Activated B cell treated with CpG ODN at 0.5 μM for 24 hours (primary cell): ENCODE results near the gene SMTNL2. TPM values are rescaled to one million over a fixed set of nuclear protein-coding genes. Genes with fewer than 3 reads are reported as not detected.
"Not testable (repeated sequence)": the region's sequence is repeated elsewhere in the genome, so short reads cannot be mapped to it uniquely, and the experiment has no call there.

Experiments
- ATAC-seq: fragments of 200-7000 bp; cut with Tn5 transposase; one replicate; pipeline ENCODE4 v1.10.0; 2021; ENCODE audit warnings: low read depth, mild to moderate bottlenecking, moderate library complexity
- CTCF ChIA-PET: fragments of 350-600 bp; sonication (Branson Sonifier 250); formaldehyde crosslinking; loops from one replicate; lab custom pipeline; 2021; ENCODE audit warnings: antibody characterized with exemption; lab: Charles Lee
- POLR2A ChIA-PET: fragments of 350-600 bp; sonication (Branson Sonifier 250); formaldehyde crosslinking; loops from one replicate; lab custom pipeline; 2021; ENCODE audit warnings: antibody characterized with exemption; lab: Charles Lee
- DNase-seq: peaks from one replicate; pipeline ENCODE4 v3.0.0; 2022
- H3K27ac Mint-ChIP-seq: one replicate; pipeline ENCODE4 v1.8.0; 2020; ENCODE audit warnings: mixed read lengths
- H3K27me3 Mint-ChIP-seq: one replicate; pipeline ENCODE4 v1.8.0; 2021; ENCODE audit warnings: mixed read lengths
- H3K36me3 Mint-ChIP-seq: one replicate; pipeline ENCODE4 v1.8.0; 2021; ENCODE audit warnings: low read depth, mixed read lengths
- H3K4me1 Mint-ChIP-seq: one replicate; pipeline ENCODE4 v1.8.0; 2021; ENCODE audit warnings: mixed read lengths
- H3K4me3 Mint-ChIP-seq: one replicate; pipeline ENCODE4 v1.8.0; 2020; ENCODE audit warnings: mild to moderate bottlenecking, mixed read lengths
- H3K9me3 Mint-ChIP-seq: one replicate; pipeline ENCODE4 v1.8.0; 2020; ENCODE audit warnings: mixed read lengths
- CTCF ChIP-seq: fragments of 200-600 bp; IDR thresholded peaks from one replicate; pipeline ENCODE4 v1.8.0; 2022; ENCODE audit warnings: antibody characterized with exemption, mild to moderate bottlenecking
- intact Hi-C: fragments of 100-400 bp; cut with micrococcal nuclease; formaldehyde crosslinking; loops from one replicate; pipeline ENCODE4 v1.15.1; 2024
- total RNA-seq: library from RNA; stranded (reverse); gene quantifications from 2 replicates; pipeline ENCODE4 v1.2.3, GENCODE V29; 2022

The SMTNL2 gene
- total RNA-seq, 1 donor from 2014 or later, result not detected

GRCh38 chr17:4599505-4600281 is 15.4 kb downstream of the SMTNL2 start:
- Mint-ChIP-seq H3K27me3 (peaks cover 25% of the 10 kb centered on the region), H3K27ac (no peak overlapping the region), H3K9me3 (no peaks in the 10 kb centered on the region), H3K4me1 (peaks cover 4% of the 10 kb centered on the region), H3K4me3 (no peak overlapping the region), H3K36me3 (no peaks in the 10 kb centered on the region)
- ChIA-PET CTCF (no interaction called here), POLR2A (no interaction called here)
- TF ChIP-seq CTCF, result no peak
- ATAC-seq (no peak), DNase-seq (no peak)
- intact Hi-C loops, result no loop called here

GRCh38 chr17:4600563-4600962 is 16.2 kb downstream of the SMTNL2 start:
- CTCF ChIA-PET, result no interaction called here
- Mint-ChIP-seq H3K36me3 (no peaks in the 10 kb centered on the region), H3K4me3 (no peak overlapping the region), H3K9me3 (no peaks in the 10 kb centered on the region), H3K4me1 (no peaks in the 10 kb centered on the region), H3K27ac (no peak overlapping the region), H3K27me3 (peaks cover 23% of the 10 kb centered on the region)
- POLR2A ChIA-PET, result no interaction called here
- intact Hi-C loops, result no loop called here
- no peak for TF ChIP-seq CTCF
- ATAC-seq, result no peak
- DNase-seq, result no peak

- no peaks in the 10 kb centered on the region for H3K36me3 Mint-ChIP-seq
- no peak overlapping the region for H3K27ac Mint-ChIP-seq
- H3K4me1 Mint-ChIP-seq, result no peaks in the 10 kb centered on the region
- POLR2A ChIA-PET, result no interaction called here
- H3K27me3 Mint-ChIP-seq, result peaks cover 23% of the 10 kb centered on the region
- H3K4me3 Mint-ChIP-seq, result no peak overlapping the region
- CTCF ChIA-PET, result no interaction called here
- TF ChIP-seq CTCF, result no peak
- H3K9me3 Mint-ChIP-seq, result no peaks in the 10 kb centered on the region
- ATAC-seq (no peak), DNase-seq (no peak)
- intact Hi-C loops, result no loop called here
Measured at GRCh38 chr17:4601326-4601725, 17.0 kb downstream of the SMTNL2 start.

- no peaks in the 10 kb centered on the region for H3K9me3 Mint-ChIP-seq
- CTCF ChIA-PET, result no interaction called here
- ATAC-seq, result no peak
- no peak for DNase-seq
- POLR2A ChIA-PET, result no interaction called here
- H3K27ac Mint-ChIP-seq, result no peak overlapping the region
- intact Hi-C loops, result no loop called here
- H3K4me1 Mint-ChIP-seq, result no peaks in the 10 kb centered on the region
- peaks cover 22% of the 10 kb centered on the region for H3K27me3 Mint-ChIP-seq
- no peak for TF ChIP-seq CTCF
- H3K36me3 Mint-ChIP-seq, result no peaks in the 10 kb centered on the region
- H3K4me3 Mint-ChIP-seq, result no peak overlapping the region
Measured at GRCh38 chr17:4602041-4602440, 17.7 kb downstream of the SMTNL2 start.

GRCh38 chr17:4604111-4604644 is 19.8 kb downstream of the SMTNL2 start:
- Mint-ChIP-seq H3K27me3 (peaks cover 34% of the 10 kb centered on the region), H3K27ac (no peak overlapping the region), H3K36me3 (no peaks in the 10 kb centered on the region), H3K9me3 (no peaks in the 10 kb centered on the region), H3K4me3 (no peak overlapping the region), H3K4me1 (no peaks in the 10 kb centered on the region)
- intact Hi-C loops, result no loop called here
- ChIA-PET CTCF (no interaction called here), POLR2A (no interaction called here)
- no peak for ATAC-seq
- no peak for DNase-seq
- TF ChIP-seq CTCF, result no peak

- POLR2A ChIA-PET, H3K9me3 Mint-ChIP-seq, intact Hi-C loops, DNase-seq, ATAC-seq, H3K36me3 Mint-ChIP-seq, CTCF ChIA-PET, H3K4me3 Mint-ChIP-seq, H3K27ac Mint-ChIP-seq, H3K4me1 Mint-ChIP-seq: not testable (repeated sequence)
- H3K27me3 Mint-ChIP-seq, result peaks cover 36% of the 10 kb centered on the region
Measured at GRCh38 chr17:4604736-4605135, 20.4 kb downstream of the SMTNL2 start.
